Measurements from ENCODE around the gene RGL4. TPM values are rescaled to one million over a fixed set of nuclear protein-coding genes. Genes with fewer than 3 reads are reported as not detected.
A peak's percentile ranks its signal among the peaks of the same experiment; 100 is the strongest.

Gene RGL4
- total and polyA plus RNA-seq, 4 donors = 0.33 to 4.2 (median 3.3) TPM

GRCh38 chr22:23696326-23696851 is 5.6 kb downstream of the RGL4 start:
- H3K36me3 ChIP-seq (ENCODE audit: control insufficient read depth, insufficient read depth, low read length) = peaks cover 76% of the 10 kb centered on the region
- no peaks in the 10 kb centered on the region for H3K4me1 ChIP-seq (ENCODE audit: control insufficient read depth, insufficient read depth, low read length)
- no peaks in the 10 kb centered on the region for H3K27me3 ChIP-seq (ENCODE audit: control insufficient read depth, insufficient read depth, low read length)
- DNase-seq (ENCODE audit: low read depth in 4 of 6, low spot score in 6 of 6) = no peak
- no peak overlapping the region for H3K4me3 ChIP-seq (ENCODE audit: low read depth, low read length)
- 94% methylated on average over 11 of the region's 13 CpGs for WGBS (ENCODE audit: insufficient coverage)
- no peak overlapping the region for H3K27ac ChIP-seq (ENCODE audit: low read depth, low read length)
- no peaks in the 10 kb centered on the region for H3K9me3 ChIP-seq (ENCODE audit: control insufficient read depth, insufficient read depth, low read length)

GRCh38 chr22:23697031-23697970 is 6.5 kb downstream of the RGL4 start:
- no peak overlapping the region for H3K27ac ChIP-seq (ENCODE audit: low read depth, low read length)
- no peaks in the 10 kb centered on the region for H3K4me1 ChIP-seq (ENCODE audit: control insufficient read depth, insufficient read depth, low read length)
- H3K4me3 ChIP-seq (ENCODE audit: low read depth, low read length) = no peak overlapping the region
- 95% methylated on average over 4 of the region's 11 CpGs for WGBS (ENCODE audit: insufficient coverage)
- H3K36me3 ChIP-seq (ENCODE audit: control insufficient read depth, insufficient read depth, low read length) = peaks cover 70% of the 10 kb centered on the region
- DNase-seq (ENCODE audit: low read depth in 4 of 6, low spot score in 6 of 6) = no peak
- no peaks in the 10 kb centered on the region for H3K27me3 ChIP-seq (ENCODE audit: control insufficient read depth, insufficient read depth, low read length)
- H3K9me3 ChIP-seq (ENCODE audit: control insufficient read depth, insufficient read depth, low read length) = no peaks in the 10 kb centered on the region

- H3K4me1 ChIP-seq (ENCODE audit: control insufficient read depth, insufficient read depth, low read length) = no peaks in the 10 kb centered on the region
- DNase-seq (ENCODE audit: low read depth in 4 of 6, low spot score in 6 of 6) = no peak
- 93% methylated on average over 2 of the region's 4 CpGs for WGBS (ENCODE audit: insufficient coverage)
- H3K27me3 ChIP-seq (ENCODE audit: control insufficient read depth, insufficient read depth, low read length) = no peaks in the 10 kb centered on the region
- no peak overlapping the region for H3K27ac ChIP-seq (ENCODE audit: low read depth, low read length)
- peaks cover 62% of the 10 kb centered on the region for H3K36me3 ChIP-seq (ENCODE audit: control insufficient read depth, insufficient read depth, low read length)
- H3K9me3 ChIP-seq (ENCODE audit: control insufficient read depth, insufficient read depth, low read length) = no peaks in the 10 kb centered on the region
- no peak overlapping the region for H3K4me3 ChIP-seq (ENCODE audit: low read depth, low read length)
These were observed 7.3 kb downstream of the RGL4 start for GRCh38 chr22:23698094-23698493.

- Histone ChIP-seq H3K4me1 (ENCODE audit: control insufficient read depth, insufficient read depth, low read length) (no peaks in the 10 kb centered on the region), H3K27ac (ENCODE audit: low read depth, low read length) (no peak overlapping the region), H3K36me3 (ENCODE audit: control insufficient read depth, insufficient read depth, low read length) (peaks cover 55% of the 10 kb centered on the region), H3K9me3 (ENCODE audit: control insufficient read depth, insufficient read depth, low read length) (no peaks in the 10 kb centered on the region), H3K27me3 (ENCODE audit: control insufficient read depth, insufficient read depth, low read length) (no peaks in the 10 kb centered on the region), H3K4me3 (ENCODE audit: low read depth, low read length) (no peak overlapping the region)
- 65% methylated on average over 6 of the region's 10 CpGs for WGBS (ENCODE audit: insufficient coverage)
- DNase-seq (ENCODE audit: low read depth in 4 of 6, low spot score in 6 of 6) = peak in 1 of 6 donors; percentile 8
These were observed 7.9 kb downstream of the RGL4 start for GRCh38 chr22:23698673-23699235.

- Histone ChIP-seq H3K27me3 (ENCODE audit: control insufficient read depth, insufficient read depth, low read length) (no peaks in the 10 kb centered on the region), H3K27ac (ENCODE audit: low read depth, low read length) (no peak overlapping the region), H3K4me3 (ENCODE audit: low read depth, low read length) (no peak overlapping the region), H3K4me1 (ENCODE audit: control insufficient read depth, insufficient read depth, low read length) (no peaks in the 10 kb centered on the region), H3K9me3 (ENCODE audit: control insufficient read depth, insufficient read depth, low read length) (no peaks in the 10 kb centered on the region), H3K36me3 (ENCODE audit: control insufficient read depth, insufficient read depth, low read length) (peaks cover 38% of the 10 kb centered on the region)
- DNase-seq (ENCODE audit: low read depth in 4 of 6, low spot score in 6 of 6) = no peak
- 93% methylated on average over 4 of the region's 7 CpGs for WGBS (ENCODE audit: insufficient coverage)
These were observed 9.9 kb downstream of the RGL4 start for GRCh38 chr22:23700706-23701105.

- H3K27ac ChIP-seq (ENCODE audit: low read depth, low read length) = no peak overlapping the region
- H3K36me3 ChIP-seq (ENCODE audit: control insufficient read depth, insufficient read depth, low read length) = peaks cover 26% of the 10 kb centered on the region
- no peak for DNase-seq (ENCODE audit: low read depth in 4 of 6, low spot score in 6 of 6)
- H3K4me1 ChIP-seq (ENCODE audit: control insufficient read depth, insufficient read depth, low read length) = no peaks in the 10 kb centered on the region
- H3K27me3 ChIP-seq (ENCODE audit: control insufficient read depth, insufficient read depth, low read length) = no peaks in the 10 kb centered on the region
- no peak overlapping the region for H3K4me3 ChIP-seq (ENCODE audit: low read depth, low read length)
- no peaks in the 10 kb centered on the region for H3K9me3 ChIP-seq (ENCODE audit: control insufficient read depth, insufficient read depth, low read length)
- WGBS (ENCODE audit: insufficient coverage) = 78% methylated on average over 1 of the region's 5 CpGs
These were observed 13.2 kb downstream of the RGL4 start for GRCh38 chr22:23704062-23704461.

GRCh38 chr22:23704829-23705228 is 14.0 kb downstream of the RGL4 start:
- WGBS (ENCODE audit: insufficient coverage) = 80% methylated on average over 1 of the region's 3 CpGs
- H3K27me3 ChIP-seq (ENCODE audit: control insufficient read depth, insufficient read depth, low read length) = no peaks in the 10 kb centered on the region
- H3K36me3 ChIP-seq (ENCODE audit: control insufficient read depth, insufficient read depth, low read length) = peaks cover 28% of the 10 kb centered on the region
- no peak overlapping the region for H3K27ac ChIP-seq (ENCODE audit: low read depth, low read length)
- H3K4me1 ChIP-seq (ENCODE audit: control insufficient read depth, insufficient read depth, low read length) = no peaks in the 10 kb centered on the region
- H3K4me3 ChIP-seq (ENCODE audit: low read depth, low read length) = no peak overlapping the region
- DNase-seq (ENCODE audit: low read depth in 4 of 6, low spot score in 6 of 6) = no peak
- H3K9me3 ChIP-seq (ENCODE audit: control insufficient read depth, insufficient read depth, low read length) = no peaks in the 10 kb centered on the region

- Histone ChIP-seq H3K27me3 (ENCODE audit: control insufficient read depth, insufficient read depth, low read length) (no peaks in the 10 kb centered on the region), H3K27ac (ENCODE audit: low read depth, low read length) (no peak overlapping the region), H3K4me1 (ENCODE audit: control insufficient read depth, insufficient read depth, low read length) (no peaks in the 10 kb centered on the region), H3K36me3 (ENCODE audit: control insufficient read depth, insufficient read depth, low read length) (peaks cover 30% of the 10 kb centered on the region), H3K9me3 (ENCODE audit: control insufficient read depth, insufficient read depth, low read length) (no peaks in the 10 kb centered on the region), H3K4me3 (ENCODE audit: low read depth, low read length) (no peak overlapping the region)
- DNase-seq (ENCODE audit: low read depth in 4 of 6, low spot score in 6 of 6) = no peak
- WGBS (ENCODE audit: insufficient coverage) = no CpG with 5 or more reads among the region's 3 CpGs
These were observed 14.5 kb downstream of the RGL4 start for GRCh38 chr22:23705358-23705757.

- no peaks in the 10 kb centered on the region for H3K27me3 ChIP-seq (ENCODE audit: control insufficient read depth, insufficient read depth, low read length)
- no peak overlapping the region for H3K27ac ChIP-seq (ENCODE audit: low read depth, low read length)
- no CpG with 5 or more reads among the region's 1 CpG for WGBS (ENCODE audit: insufficient coverage)
- no peaks in the 10 kb centered on the region for H3K4me1 ChIP-seq (ENCODE audit: control insufficient read depth, insufficient read depth, low read length)
- H3K4me3 ChIP-seq (ENCODE audit: low read depth, low read length) = no peak overlapping the region
- peaks cover 46% of the 10 kb centered on the region for H3K36me3 ChIP-seq (ENCODE audit: control insufficient read depth, insufficient read depth, low read length)
- no peaks in the 10 kb centered on the region for H3K9me3 ChIP-seq (ENCODE audit: control insufficient read depth, insufficient read depth, low read length)
- no peak for DNase-seq (ENCODE audit: low read depth in 4 of 6, low spot score in 6 of 6)
These were observed 17.5 kb downstream of the RGL4 start for GRCh38 chr22:23708270-23708669.

All from spinal cord (tissue), 10 donors.